Keratinocyte (primary cell): ENCODE results near the gene ZNF516.

Source experiments
- EZH2 ChIP-seq: IDR thresholded peaks from one replicate; pipeline ENCODE4 v1.6.1; 2012; ENCODE audit warnings: inconsistent platforms, mild to moderate bottlenecking, low read length, moderate library complexity
- TF ChIP-seq, protein P1 (sequence below), 3 experiments: IDR thresholded peaks in 1 of 3; conservative IDR thresholded peaks in 1 of 3; optimal IDR thresholded peaks in 1 of 3; 2 replicates in 2 of 3; 3 replicates in 1 of 3; pipeline versions ENCODE3 to v1.5.1; 2011; ENCODE audit warnings: low read length in 3 of 3, mild to moderate bottlenecking in 3 of 3, moderate library complexity in 2 of 3, control low read depth in 1 of 3, inconsistent platforms in 1 of 3; ENCODE audit not compliant: insufficient read depth in 2 of 3; ENCODE audit errors: extremely low read depth in 1 of 3

DNA sequence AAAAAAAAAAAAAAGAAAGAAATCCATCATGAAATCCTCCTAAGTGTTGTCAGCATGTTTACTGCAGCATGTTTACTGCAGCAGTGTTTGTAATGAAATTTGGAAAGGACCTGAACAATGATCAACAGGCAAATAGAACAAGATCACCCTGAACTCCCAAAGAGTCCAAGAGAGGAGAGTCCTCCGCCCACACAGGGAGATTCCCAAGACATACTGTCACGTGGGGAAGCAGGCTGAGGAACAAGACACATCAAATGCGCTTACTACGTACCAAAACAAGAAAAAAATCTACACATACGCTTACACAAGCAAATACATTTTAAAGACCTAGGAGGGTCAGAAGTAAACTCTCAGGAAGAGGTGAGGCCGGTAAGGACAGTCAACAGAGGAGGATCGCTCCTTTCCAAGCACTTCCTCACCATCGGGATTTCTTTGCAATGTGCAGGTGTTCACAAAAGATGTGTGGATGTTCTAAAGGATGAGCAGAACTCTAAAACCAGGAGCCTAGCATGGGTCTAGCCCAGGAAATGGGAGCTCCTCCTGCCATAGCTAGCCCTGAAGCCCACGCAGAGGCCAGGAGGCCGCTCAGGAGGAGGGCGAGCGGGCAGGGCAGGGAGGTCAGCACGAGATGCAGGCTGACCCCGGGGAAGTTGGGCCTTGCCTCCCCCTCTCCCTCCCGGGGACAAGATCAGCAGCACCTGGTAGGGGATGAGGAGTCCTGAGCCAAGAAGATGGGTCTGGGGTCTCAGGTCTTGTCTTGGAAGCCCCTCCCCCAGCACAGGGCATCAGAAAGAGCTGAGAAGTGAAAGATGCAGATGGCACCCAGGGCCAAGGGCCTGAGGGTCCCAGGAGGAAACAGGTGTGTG, 66.4 kb downstream of the ZNF516 start:
- TF ChIP-seq, protein P1, sequence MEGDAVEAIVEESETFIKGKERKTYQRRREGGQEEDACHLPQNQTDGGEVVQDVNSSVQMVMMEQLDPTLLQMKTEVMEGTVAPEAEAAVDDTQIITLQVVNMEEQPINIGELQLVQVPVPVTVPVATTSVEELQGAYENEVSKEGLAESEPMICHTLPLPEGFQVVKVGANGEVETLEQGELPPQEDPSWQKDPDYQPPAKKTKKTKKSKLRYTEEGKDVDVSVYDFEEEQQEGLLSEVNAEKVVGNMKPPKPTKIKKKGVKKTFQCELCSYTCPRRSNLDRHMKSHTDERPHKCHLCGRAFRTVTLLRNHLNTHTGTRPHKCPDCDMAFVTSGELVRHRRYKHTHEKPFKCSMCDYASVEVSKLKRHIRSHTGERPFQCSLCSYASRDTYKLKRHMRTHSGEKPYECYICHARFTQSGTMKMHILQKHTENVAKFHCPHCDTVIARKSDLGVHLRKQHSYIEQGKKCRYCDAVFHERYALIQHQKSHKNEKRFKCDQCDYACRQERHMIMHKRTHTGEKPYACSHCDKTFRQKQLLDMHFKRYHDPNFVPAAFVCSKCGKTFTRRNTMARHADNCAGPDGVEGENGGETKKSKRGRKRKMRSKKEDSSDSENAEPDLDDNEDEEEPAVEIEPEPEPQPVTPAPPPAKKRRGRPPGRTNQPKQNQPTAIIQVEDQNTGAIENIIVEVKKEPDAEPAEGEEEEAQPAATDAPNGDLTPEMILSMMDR (optimal IDR thresholded peaks at IDR 0.05 in 1 of 3, IDR thresholded peaks at IDR 0.05 in 1 of 3, conservative IDR thresholded peaks at IDR 0.05 in 1 of 3; ENCODE audit: extremely low read depth in 1 of 3, insufficient read depth in 2 of 3, low read length in 3 of 3), result no peak
- TF ChIP-seq EZH2, result no peak
